Suprapubic skin (tissue), 4 donors: ENCODE data around the gene TNS1. TPM values are rescaled to one million over a fixed set of nuclear protein-coding genes. Genes with fewer than 3 reads are reported as not detected.
A peak's percentile ranks its signal among the peaks of the same experiment; 100 is the strongest.

Experiments used
- DNase-seq, 2 donors: peaks; one replicate each; pipeline ENCODE4 v3.0.0-alpha.2; 2019; ENCODE audit warnings: low spot score in 2 of 2
- H3K27ac ChIP-seq: fragments of 200-600 bp; sonication (generic); one replicate; pipeline ENCODE4 v1.5.1; 2019
- H3K27me3 ChIP-seq: fragments of 200-600 bp; sonication (generic); one replicate; pipeline ENCODE4 v1.5.1; 2019
- H3K36me3 ChIP-seq: fragments of 200-600 bp; sonication (generic); one replicate; pipeline ENCODE4 v1.5.1; 2019
- H3K4me1 ChIP-seq: fragments of 200-600 bp; sonication (generic); one replicate; pipeline ENCODE4 v1.5.1; 2019
- H3K4me3 ChIP-seq: fragments of 200-600 bp; sonication (generic); one replicate; pipeline ENCODE4 v1.5.1; 2019; ENCODE audit warnings: mild to moderate bottlenecking
- H3K9me3 ChIP-seq: fragments of 200-600 bp; sonication (generic); one replicate; pipeline ENCODE4 v1.5.1; 2019
- EP300 ChIP-seq: sonication (generic); formaldehyde crosslinking; IDR thresholded peaks from one replicate; pipeline ENCODE4 v1.6.1; 2017; ENCODE audit warnings: antibody characterized with exemption
- POLR2A ChIP-seq, 2 donors: fragments of 450-650 bp; IDR thresholded peaks; one replicate each; pipeline ENCODE4 v1.6.1; 2017; ENCODE audit warnings: antibody characterized with exemption in 2 of 2, mild to moderate bottlenecking in 2 of 2, moderate library complexity in 2 of 2
- POLR2AphosphoS5 ChIP-seq, 3 donors: sonication (generic); formaldehyde crosslinking; IDR thresholded peaks; one replicate each; pipeline ENCODE4 v1.6.1; 2017; ENCODE audit warnings: antibody characterized with exemption in 3 of 3
- WGBS: methylation state at CpG from one replicate; pipeline ENCODE4 v1.1.5; 2018; 5-methylcytosine and 5-hydroxymethylcytosine counted together
- total RNA-seq, 4 donors: library from RNA; depleted of rRNA; stranded (reverse); fragments of >200 nt; gene quantifications; one replicate each; pipeline ENCODE4 v1.1.0, GENCODE V29; 2016
- TF ChIP-seq, protein P1 (sequence below), 2 donors: fragments of 200-600 bp in 1 of 2; fragments of 450-650 bp in 1 of 2; sonication (generic) in 1 of 2; IDR thresholded peaks; one replicate each; pipeline ENCODE4 v1.5.1; 2016 to 2019; ENCODE audit warnings: antibody characterized with exemption in 2 of 2, mild to moderate bottlenecking in 1 of 2, moderate library complexity in 1 of 2

The TNS1 gene
- total RNA-seq, 4 donors from 2014 or later, result 64.1 to 145 (median 99.5) TPM

DNA sequence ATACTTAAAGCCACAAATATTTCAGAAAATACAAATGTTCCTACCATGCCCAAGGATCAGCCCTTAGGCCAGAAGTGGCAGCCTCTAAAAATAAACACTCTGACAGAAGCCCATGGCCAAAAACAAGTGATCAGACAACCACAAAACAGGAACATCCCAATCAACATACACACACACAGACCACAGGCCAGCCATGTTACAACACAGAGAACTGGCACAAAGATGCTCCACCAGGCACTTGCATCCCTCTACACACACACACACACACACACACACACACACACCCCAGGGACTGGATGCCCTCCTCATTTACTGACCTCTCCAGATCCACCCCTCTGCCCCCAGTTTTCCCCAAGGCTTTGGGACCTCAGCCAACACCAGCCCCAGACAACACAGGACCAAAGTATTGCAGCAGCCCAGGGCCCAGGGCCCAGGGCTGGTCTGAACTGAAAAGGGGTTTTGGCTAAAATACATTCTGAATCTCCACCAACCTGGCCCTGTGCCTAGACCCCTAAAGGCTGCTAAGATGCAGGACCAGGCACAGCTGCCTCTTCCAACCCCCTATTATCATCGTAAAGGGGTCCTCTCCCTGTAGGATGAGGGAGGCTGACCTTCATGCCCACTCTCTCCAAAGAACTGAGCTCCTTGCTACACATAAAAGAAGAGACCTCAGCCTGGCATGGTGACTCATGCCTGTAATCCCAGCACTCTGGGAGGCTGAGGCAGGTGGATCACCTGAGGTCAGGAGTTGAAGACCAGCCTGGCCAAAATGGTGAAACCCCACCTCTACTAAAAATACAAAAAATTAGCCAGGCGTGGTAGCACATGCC is 151.4 kb downstream of the TNS1 start:
- Histone ChIP-seq H3K27me3 (no peaks in the 10 kb centered on the region), H3K36me3 (peaks cover 42% of the 10 kb centered on the region), H3K4me1 (peaks cover 70% of the 10 kb centered on the region), H3K4me3 (no peak overlapping the region), H3K27ac (peak overlapping the region; percentile 81), H3K9me3 (no peaks in the 10 kb centered on the region)
- WGBS, result 46% methylated on average over 2 of the region's 2 CpGs
- no peak for DNase-seq
- TF ChIP-seq POLR2A (IDR thresholded peaks at IDR 0.05), result no peak
- TF ChIP-seq EP300, result no peak
- TF ChIP-seq POLR2AphosphoS5 (IDR thresholded peaks at IDR 0.05), result no peak
- TF ChIP-seq, protein P1, sequence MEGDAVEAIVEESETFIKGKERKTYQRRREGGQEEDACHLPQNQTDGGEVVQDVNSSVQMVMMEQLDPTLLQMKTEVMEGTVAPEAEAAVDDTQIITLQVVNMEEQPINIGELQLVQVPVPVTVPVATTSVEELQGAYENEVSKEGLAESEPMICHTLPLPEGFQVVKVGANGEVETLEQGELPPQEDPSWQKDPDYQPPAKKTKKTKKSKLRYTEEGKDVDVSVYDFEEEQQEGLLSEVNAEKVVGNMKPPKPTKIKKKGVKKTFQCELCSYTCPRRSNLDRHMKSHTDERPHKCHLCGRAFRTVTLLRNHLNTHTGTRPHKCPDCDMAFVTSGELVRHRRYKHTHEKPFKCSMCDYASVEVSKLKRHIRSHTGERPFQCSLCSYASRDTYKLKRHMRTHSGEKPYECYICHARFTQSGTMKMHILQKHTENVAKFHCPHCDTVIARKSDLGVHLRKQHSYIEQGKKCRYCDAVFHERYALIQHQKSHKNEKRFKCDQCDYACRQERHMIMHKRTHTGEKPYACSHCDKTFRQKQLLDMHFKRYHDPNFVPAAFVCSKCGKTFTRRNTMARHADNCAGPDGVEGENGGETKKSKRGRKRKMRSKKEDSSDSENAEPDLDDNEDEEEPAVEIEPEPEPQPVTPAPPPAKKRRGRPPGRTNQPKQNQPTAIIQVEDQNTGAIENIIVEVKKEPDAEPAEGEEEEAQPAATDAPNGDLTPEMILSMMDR (IDR thresholded peaks at IDR 0.05), result no peak

DNA sequence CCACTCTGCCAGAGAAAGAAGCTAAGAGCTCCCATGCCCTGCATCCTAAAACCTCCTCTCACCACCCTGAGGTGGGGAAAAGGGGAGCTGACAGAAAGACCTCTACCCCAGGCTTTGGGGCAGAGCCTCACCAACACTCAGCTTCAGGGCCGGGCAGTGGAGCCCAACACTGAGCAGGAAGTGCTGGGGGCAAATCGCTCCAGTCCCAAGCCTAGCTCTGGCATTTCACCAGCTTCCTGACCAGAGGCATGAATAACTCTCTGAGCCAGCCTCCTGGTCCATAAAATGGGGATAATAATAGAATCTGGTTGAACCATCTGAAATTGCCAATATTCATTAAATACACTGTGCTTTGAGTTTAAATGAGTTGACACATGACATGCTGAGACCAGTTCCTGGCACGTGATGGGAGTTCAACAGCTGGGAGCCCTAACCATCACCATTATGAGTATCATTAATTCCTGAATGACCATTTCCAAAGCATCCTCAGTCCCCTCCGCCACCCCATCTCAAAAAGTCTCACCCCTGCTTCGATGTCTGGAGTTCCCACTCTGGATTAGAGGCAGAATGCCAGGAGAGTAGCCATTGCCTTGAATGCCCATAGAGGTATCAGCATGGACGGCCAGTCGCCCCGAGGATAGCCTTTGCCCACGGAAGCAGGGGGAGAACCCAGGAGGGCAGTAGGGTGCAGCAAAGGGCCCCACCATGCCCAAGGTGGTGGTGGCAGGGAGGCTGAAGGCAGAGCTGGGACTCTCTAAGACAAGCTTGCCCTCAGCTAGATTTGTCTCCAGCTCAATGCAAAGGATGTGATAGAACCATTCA is 153.4 kb downstream of the TNS1 start:
- DNase-seq, result no peak
- Histone ChIP-seq H3K4me3 (no peak overlapping the region), H3K36me3 (peaks cover 41% of the 10 kb centered on the region), H3K27ac (peak overlapping the region; percentile 81), H3K27me3 (no peaks in the 10 kb centered on the region), H3K4me1 (peaks cover 72% of the 10 kb centered on the region), H3K9me3 (no peaks in the 10 kb centered on the region)
- WGBS, result 75% methylated on average over 6 of the region's 9 CpGs
- TF ChIP-seq, protein P1 (IDR thresholded peaks at IDR 0.05), result no peak
- TF ChIP-seq POLR2AphosphoS5 (IDR thresholded peaks at IDR 0.05), result no peak
- TF ChIP-seq POLR2A (IDR thresholded peaks at IDR 0.05), result no peak
- TF ChIP-seq EP300, result no peak

DNA sequence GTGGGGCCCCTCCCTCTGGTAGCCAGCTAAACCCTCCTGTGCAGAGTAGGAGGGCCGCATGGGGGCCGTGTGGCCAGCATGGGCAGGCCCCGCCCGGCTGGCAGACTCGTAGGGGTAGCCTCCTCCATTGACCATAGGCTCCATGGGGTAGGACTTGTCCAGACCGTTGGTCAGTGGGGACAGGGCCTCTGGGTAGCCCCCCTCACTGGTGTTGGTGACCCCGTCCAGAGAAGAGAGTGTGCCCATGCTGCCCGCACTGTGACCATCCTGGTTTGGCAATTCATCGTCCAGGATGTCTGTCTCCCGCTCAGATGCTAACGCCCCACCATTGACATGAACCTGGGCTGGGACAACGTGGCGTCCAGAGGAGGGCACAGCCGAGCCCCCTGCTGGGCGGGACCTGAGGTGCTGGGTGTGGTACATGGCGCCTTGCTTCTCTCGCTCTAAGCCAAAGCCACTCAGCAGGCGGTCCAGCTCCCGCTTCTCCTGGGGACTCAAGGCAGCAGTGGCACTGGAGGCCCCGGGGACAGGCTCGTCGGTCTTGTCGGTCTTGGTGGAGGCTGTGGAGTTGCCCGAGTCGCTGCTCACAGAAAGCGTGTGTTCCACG is 154.3 kb downstream of the TNS1 start:
- H3K9me3 ChIP-seq, result no peaks in the 10 kb centered on the region
- TF ChIP-seq, protein P1 (IDR thresholded peaks at IDR 0.05), result no peak
- no peak for TF ChIP-seq POLR2AphosphoS5 (IDR thresholded peaks at IDR 0.05)
- TF ChIP-seq POLR2A (IDR thresholded peaks at IDR 0.05), result no peak
- no peak for TF ChIP-seq EP300
- peaks cover 63% of the 10 kb centered on the region for H3K4me1 ChIP-seq
- H3K27me3 ChIP-seq, result no peaks in the 10 kb centered on the region
- H3K36me3 ChIP-seq, result peaks cover 39% of the 10 kb centered on the region
- DNase-seq, result no peak
- peak overlapping the region; percentile 53 for H3K27ac ChIP-seq
- no peak overlapping the region for H3K4me3 ChIP-seq
- 74% methylated on average over 10 of the region's 27 CpGs for WGBS

DNA sequence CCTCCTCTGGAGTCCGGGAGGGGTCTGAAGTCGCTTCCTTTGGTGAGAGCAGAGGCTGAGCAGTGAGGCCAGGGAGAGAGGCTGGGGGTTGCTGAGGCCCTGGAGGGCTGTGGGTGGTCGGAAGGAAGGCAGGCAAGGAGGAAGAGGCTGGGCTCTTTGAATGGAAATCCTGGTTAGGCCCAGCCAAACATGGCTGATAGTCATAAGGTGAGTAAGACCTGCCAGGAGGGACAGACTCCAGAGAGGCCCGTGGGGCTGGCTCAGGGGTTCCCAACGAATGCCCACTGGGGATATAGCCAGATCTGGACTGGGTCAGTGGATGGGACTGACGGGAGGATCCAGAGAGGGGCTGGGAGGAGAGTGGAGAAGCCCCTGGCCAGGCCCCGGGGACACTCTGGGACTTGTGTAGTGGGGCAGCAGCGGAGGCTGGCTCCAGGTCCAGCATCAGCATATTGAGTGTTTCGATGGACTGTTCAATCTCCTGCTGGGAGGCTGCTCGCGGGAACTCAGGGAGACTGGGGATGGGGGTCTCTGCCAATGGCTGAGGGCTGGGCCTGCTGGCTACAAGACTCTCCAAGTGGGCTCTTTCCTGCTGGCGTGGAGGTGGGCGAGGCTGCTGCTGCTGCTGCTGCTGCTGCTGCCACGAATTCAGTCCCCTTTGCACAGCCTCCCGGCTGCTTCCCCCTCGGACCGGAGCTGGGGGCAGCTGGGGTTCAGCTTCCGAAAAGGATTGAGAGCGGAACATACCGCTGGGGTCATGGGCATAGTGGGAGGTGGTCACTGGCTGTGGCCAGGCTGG is 155.0 kb downstream of the TNS1 start:
- Histone ChIP-seq H3K27me3 (no peaks in the 10 kb centered on the region), H3K9me3 (no peaks in the 10 kb centered on the region), H3K4me3 (no peak overlapping the region), H3K27ac (peak overlapping the region; percentile 53), H3K4me1 (peaks cover 56% of the 10 kb centered on the region), H3K36me3 (peaks cover 39% of the 10 kb centered on the region)
- no peak for DNase-seq
- TF ChIP-seq, protein P1 (IDR thresholded peaks at IDR 0.05), result no peak
- TF ChIP-seq POLR2A (IDR thresholded peaks at IDR 0.05), result no peak
- no peak for TF ChIP-seq EP300
- TF ChIP-seq POLR2AphosphoS5 (IDR thresholded peaks at IDR 0.05), result no peak
- WGBS, result 77% methylated on average over 17 of the region's 20 CpGs
